Erythroblast (primary cell): Measurements from ENCODE around the gene CUZD1.

Source experiments
- GATA1 ChIP-seq: IDR thresholded peaks from 2 replicates; pipeline ENCODE4 v1.6.1; 2011; ENCODE audit warnings: low read depth, mild to moderate bottlenecking, control low read depth, low read length, moderate library complexity
- POLR2A ChIP-seq: IDR thresholded peaks from 2 replicates; pipeline ENCODE4 v1.6.1; 2011; ENCODE audit warnings: mild to moderate bottlenecking, low read length

- no peak for TF ChIP-seq POLR2A
- TF ChIP-seq GATA1: no peak
These were observed 17.8 kb upstream of the CUZD1 start for GRCh38 chr10:122863216-122864193.
